HT-29 (cell line): ENCODE results near the gene NKPD1. TPM values are rescaled to one million over a fixed set of nuclear protein-coding genes. Genes with fewer than 3 reads are reported as not detected.

Experiments
- DNase-seq: peaks from one replicate; pipeline ENCODE4 v3.0.0-alpha.2; 2015; ENCODE audit warnings: low spot score
- total RNA-seq: library from RNA; depleted of rRNA; stranded (reverse); fragments of >200 nt; shearing (Covaris generic); gene quantifications from 2 replicates; pipeline ENCODE4 v1.2.3, GENCODE V29; 2014

The NKPD1 gene
- total RNA-seq, 1 experiment from 2014 or later = 1.4 TPM

GRCh38 chr19:45154064-45154827, 6.5 kb downstream of the NKPD1 start:
- peak; percentile 83 for DNase-seq

- peak; percentile 52 for DNase-seq
Measured at GRCh38 chr19:45153339-45154063, 7.3 kb downstream of the NKPD1 start.

- DNase-seq = no peak
Measured at GRCh38 chr19:45152504-45153338, 8.1 kb downstream of the NKPD1 start.

GRCh38 chr19:45151821-45152503, 8.8 kb downstream of the NKPD1 start:
- DNase-seq = no peak

- no peak for DNase-seq
Measured at GRCh38 chr19:45151320-45151719, 9.5 kb downstream of the NKPD1 start.

GRCh38 chr19:45150751-45151281, 10.0 kb downstream of the NKPD1 start:
- no peak for DNase-seq

- DNase-seq = no peak
Measured at GRCh38 chr19:45150180-45150579, 10.6 kb downstream of the NKPD1 start.

GRCh38 chr19:45149129-45149528, 11.7 kb downstream of the NKPD1 start:
- DNase-seq = no peak

GRCh38 chr19:45147835-45148676, 12.7 kb downstream of the NKPD1 start:
- DNase-seq = no peak

GRCh38 chr19:45146741-45147205, 14.0 kb downstream of the NKPD1 start:
- DNase-seq = no peak

GRCh38 chr19:45146251-45146650, 14.5 kb downstream of the NKPD1 start:
- DNase-seq = no peak

GRCh38 chr19:45145270-45146189, 15.3 kb downstream of the NKPD1 start:
- no peak for DNase-seq

GRCh38 chr19:45144431-45145269, 16.1 kb downstream of the NKPD1 start:
- no peak for DNase-seq

- no peak for DNase-seq
Measured at GRCh38 chr19:45142726-45143110, 18.1 kb downstream of the NKPD1 start.

- DNase-seq = no peak
Measured at GRCh38 chr19:45142016-45142725, 18.6 kb downstream of the NKPD1 start.

GRCh38 chr19:45141203-45141900, 19.4 kb downstream of the NKPD1 start:
- DNase-seq = no peak

GRCh38 chr19:45140533-45140932, 20.2 kb downstream of the NKPD1 start:
- no peak for DNase-seq
